T follicular helper cell (primary cell): ENCODE data around the gene SNPH.
"Not testable (repeated sequence)": the region's sequence is repeated elsewhere in the genome, so short reads cannot be mapped to it uniquely, and the experiment has no call there.

Experiments used
- DNase-seq: peaks from one replicate; pipeline ENCODE4 v3.0.0-alpha.2; 2020; ENCODE audit warnings: low read depth

SNPH gene

DNA sequence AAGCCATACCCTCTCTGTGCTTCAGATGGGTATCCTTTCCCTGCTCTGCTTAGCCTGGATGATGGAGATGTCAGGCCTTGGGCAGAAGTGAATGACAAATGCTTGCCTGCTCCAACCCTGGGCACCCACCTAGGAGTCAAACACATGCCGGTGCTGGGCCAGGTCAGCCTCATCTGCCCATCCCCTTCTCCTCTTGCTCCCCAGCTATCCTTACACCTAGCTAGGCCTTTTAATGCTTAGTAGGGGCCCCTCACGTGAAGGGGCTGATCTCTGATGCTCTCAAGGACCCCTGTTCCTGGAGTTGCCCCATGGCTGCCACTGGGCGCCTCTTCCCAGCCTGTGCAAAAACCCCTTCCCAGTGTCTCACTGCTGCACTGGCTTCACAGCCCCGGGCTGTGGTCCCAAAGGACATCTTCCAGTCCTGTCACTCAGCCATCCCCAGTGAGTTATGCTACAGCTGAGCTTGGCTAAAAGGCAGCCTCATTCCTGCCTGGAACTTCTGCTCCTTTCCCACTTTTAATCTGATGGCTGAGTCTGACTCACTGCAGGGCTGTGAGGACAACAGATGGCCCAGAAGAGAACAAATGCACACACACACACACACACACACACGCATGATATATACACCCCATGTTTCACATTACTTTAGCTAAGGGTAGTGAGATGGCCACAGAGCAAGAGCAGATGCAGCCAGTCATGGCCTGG is 75.6 kb downstream of the SNPH start:
- no peak for DNase-seq

- not testable (repeated sequence) for DNase-seq
Measured at GRCh38 chr20:1343446-1344124, 77.5 kb downstream of the SNPH start.

DNA sequence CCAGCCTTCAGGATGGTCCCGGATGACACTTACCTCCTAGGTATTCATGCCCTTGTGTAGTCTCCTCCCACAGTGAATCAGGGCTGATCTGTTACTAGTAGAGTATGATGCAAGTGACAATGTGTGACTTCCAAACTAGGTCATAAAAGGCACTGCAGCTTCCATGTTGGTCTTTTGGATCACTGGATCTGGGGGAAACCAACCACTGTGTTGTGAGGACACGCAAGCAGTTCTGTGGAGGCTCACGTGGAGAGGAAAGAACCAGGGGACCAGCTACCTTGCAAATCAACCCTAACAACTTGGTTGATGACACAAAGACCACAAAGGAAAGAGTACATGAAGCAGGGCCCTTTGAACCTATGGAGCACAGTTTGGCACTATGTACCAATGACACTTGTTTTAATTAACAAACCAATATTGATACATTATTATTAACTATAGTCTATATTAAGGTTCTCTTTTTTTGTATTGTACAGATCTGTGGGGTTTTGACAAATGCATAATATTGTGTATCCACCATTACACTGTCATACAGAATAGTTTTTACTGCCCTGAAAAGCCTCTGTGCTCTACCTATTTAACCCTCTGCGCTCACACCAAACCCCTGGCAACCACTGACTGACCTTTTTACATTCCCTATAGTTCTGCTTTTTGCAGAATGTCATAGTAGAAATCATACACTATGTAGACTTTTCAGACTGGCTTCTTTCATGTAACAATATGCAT is 79.1 kb downstream of the SNPH start:
- DNase-seq = no peak

DNA sequence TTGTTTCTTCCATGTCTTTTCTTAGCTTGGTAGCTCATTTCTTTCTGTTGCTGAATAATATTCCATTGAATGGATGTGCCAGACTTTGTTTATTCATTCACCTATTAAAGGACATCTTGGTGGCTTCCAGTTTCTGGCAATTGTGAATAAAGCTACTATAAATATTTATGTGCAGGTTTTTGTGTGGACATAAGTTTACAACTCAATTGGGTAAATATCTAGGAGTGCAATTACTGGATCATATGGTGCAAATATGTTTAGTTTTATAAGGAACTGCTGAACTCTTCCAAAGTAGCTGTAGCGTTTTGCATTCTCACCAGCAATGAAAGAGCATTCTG is 79.6 kb downstream of the SNPH start:
- no peak for DNase-seq

DNA sequence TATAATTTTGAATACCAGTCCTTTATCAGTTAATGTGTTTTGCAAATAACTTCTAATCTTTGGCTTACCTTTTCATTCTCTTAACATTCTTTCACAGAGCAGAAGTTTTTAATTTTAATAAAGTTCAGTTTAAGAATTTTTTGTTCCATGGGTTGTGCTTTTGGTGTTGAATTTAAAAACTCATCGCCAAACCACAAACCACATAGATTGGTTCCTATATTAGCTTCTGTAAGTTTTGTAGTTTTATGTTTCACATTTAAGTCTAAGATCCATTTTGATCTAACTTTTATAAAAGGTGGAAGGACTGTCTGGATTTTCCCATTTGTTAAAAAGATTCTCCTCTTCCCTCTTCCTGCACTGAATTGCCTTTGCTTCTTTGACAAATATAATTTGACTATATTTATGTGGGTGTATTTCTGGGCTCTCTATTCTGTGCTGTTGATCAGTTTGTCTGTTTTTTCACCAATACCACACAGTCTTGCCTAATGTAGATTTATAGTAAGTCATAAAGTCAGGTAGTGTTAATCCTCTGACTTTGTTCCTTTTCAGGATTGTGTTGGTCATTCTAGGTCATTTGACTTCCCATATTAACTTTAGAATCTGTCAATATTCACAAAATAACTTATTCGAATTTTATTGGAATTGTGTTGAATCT is 80.3 kb downstream of the SNPH start:
- DNase-seq = no peak

DNA sequence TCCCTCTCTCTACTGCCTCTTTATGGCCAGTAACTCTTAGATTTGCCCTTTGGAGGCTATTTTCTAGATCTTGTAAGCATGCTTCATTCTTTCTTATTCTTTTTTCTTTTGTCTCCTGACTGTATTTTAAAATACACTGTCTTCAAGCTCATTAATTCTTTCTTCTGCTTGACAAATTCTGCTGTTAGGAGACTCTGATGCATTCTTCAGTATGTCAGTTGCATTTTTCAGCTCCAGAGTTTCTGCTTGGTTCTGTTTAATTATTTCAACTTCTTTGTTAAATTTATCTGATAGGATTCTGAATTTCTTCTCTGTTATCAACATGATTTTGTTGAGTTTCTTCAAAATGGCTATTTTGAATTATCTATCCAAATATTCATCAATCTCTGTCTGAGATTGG is 87.9 kb downstream of the SNPH start:
- no peak for DNase-seq

- no peak for DNase-seq
Measured at GRCh38 chr20:1357921-1358671, 92.0 kb downstream of the SNPH start.
